HFFc6 (cell line): Measurements from ENCODE around the gene TTC23L. TPM values are rescaled to one million over a fixed set of nuclear protein-coding genes. Genes with fewer than 3 reads are reported as not detected.

ENCODE experiments used
- DNase-seq: peaks from one replicate; pipeline ENCODE4 v3.0.0-alpha.2; 2018
- H3K27ac Mint-ChIP-seq: 2 replicates; pipeline ENCODE4 v1.8.0; 2020; ENCODE audit warnings: mild to moderate bottlenecking, mixed read lengths
- H3K27me3 Mint-ChIP-seq: 2 replicates; pipeline ENCODE4 v1.8.0; 2021; ENCODE audit warnings: mild to moderate bottlenecking, moderate library complexity, mixed read lengths; ENCODE audit not compliant: insufficient read depth
- H3K36me3 Mint-ChIP-seq: 2 replicates; pipeline ENCODE4 v1.8.0; 2021; ENCODE audit warnings: low read depth, mixed read lengths
- H3K4me1 Mint-ChIP-seq: 2 replicates; pipeline ENCODE4 v1.8.0; 2020; ENCODE audit warnings: low read depth, mixed read lengths
- H3K4me3 Mint-ChIP-seq: 2 replicates; pipeline ENCODE4 v1.8.0; 2020; ENCODE audit warnings: mild to moderate bottlenecking, moderate library complexity, mixed read lengths
- H3K9me3 Mint-ChIP-seq: 2 replicates; pipeline ENCODE4 v1.8.0; 2020; ENCODE audit warnings: mild to moderate bottlenecking, mixed read lengths
- CTCF ChIP-seq: fragments of 200-600 bp; sonication (generic); IDR thresholded peaks from 2 replicates; pipeline ENCODE4 v1.5.0; 2021; ENCODE audit warnings: antibody characterized with exemption, mild to moderate bottlenecking
- total RNA-seq, 6 experiments: library from RNA; stranded (reverse); fragmentation: NEBNext Ultra II Directional; extraction: Animal tissue kit (Norgen Biotek cat#: 25700); gene quantifications; 2 replicates in 1 of 6; 3 replicates in 5 of 6; pipeline ENCODE4 v1.2.3, GENCODE V29; 2021

Gene TTC23L
- total RNA-seq, 6 experiments from 2014 or later: not detected

GRCh38 chr5:34849253-34849652 lies 10.3 kb downstream of the TTC23L start:
- Mint-ChIP-seq H3K27ac (no peak overlapping the region; the same call in 1 of the 2 replicates), H3K4me3 (no peak overlapping the region), H3K4me1 (peaks cover 25% of the 10 kb centered on the region), H3K9me3 (no peaks in the 10 kb centered on the region; the same call in 1 of the 2 replicates), H3K27me3 (peaks cover 3% of the 10 kb centered on the region), H3K36me3 (no peaks in the 10 kb centered on the region)
- TF ChIP-seq CTCF: no peak
- DNase-seq: no peak

- TF ChIP-seq CTCF: no peak
- Mint-ChIP-seq H3K27me3 (peaks cover 9% of the 10 kb centered on the region), H3K36me3 (no peaks in the 10 kb centered on the region), H3K4me3 (no peak overlapping the region), H3K9me3 (no peaks in the 10 kb centered on the region), H3K27ac (no peak overlapping the region), H3K4me1 (peaks cover 11% of the 10 kb centered on the region)
- DNase-seq: no peak
These were observed 15.7 kb downstream of the TTC23L start for GRCh38 chr5:34854459-34855174.

- no peak for TF ChIP-seq CTCF
- Mint-ChIP-seq H3K4me3 (no peak overlapping the region), H3K9me3 (no peaks in the 10 kb centered on the region), H3K27me3 (peaks cover 8% of the 10 kb centered on the region), H3K36me3 (no peaks in the 10 kb centered on the region), H3K27ac (no peak overlapping the region), H3K4me1 (peaks cover 8% of the 10 kb centered on the region; the same call in 1 of the 2 replicates)
- no peak for DNase-seq
These were observed 18.2 kb downstream of the TTC23L start for GRCh38 chr5:34857161-34857560.

DNA sequence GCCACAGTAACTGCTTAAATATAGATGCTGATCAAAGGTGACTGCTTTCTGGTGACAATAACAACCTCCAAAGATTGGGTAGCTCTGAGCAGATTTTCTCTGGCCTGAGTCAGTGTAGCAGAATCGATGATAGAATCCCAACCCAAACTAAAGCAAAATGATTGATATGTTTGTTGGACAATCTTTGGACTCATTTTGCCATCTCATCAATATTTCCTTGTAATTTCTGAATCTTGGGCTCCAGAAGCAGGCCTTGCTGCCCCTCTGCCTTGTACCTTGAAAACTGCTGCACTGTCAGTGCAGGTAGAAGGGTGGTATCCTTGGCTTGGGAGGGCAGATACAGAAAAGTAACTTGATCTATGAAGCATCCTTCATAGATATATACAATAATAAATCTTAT lies 18.9 kb downstream of the TTC23L start:
- H3K4me1 Mint-ChIP-seq: peaks cover 2% of the 10 kb centered on the region; the same call in 1 of the 2 replicates
- no peak overlapping the region for H3K27ac Mint-ChIP-seq
- no peak overlapping the region for H3K4me3 Mint-ChIP-seq
- TF ChIP-seq CTCF: no peak
- H3K9me3 Mint-ChIP-seq: no peaks in the 10 kb centered on the region
- peaks cover 8% of the 10 kb centered on the region for H3K27me3 Mint-ChIP-seq
- no peak for DNase-seq
- H3K36me3 Mint-ChIP-seq: no peaks in the 10 kb centered on the region

DNA sequence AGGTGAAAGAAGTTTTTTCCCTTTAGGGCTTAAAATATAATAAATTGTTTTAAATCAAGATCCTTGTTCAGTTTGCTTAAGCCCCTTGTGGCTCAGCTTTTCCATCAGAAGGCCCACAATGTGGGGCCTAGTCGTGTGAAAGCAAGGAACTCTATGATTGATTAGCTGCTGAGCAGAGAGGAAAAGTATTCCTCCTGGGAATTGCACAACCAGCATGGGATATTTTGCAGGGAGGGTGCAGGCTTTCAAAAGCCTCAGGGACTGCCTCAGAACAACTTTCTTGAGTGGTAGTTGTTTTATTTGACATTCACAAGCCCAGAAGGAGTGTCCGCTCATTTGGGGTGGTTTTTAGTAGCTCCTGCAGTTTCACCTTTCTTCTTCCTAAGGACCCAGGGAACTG lies 19.8 kb downstream of the TTC23L start:
- DNase-seq: no peak
- Mint-ChIP-seq H3K4me1 (no peaks in the 10 kb centered on the region), H3K27me3 (peaks cover 6% of the 10 kb centered on the region), H3K27ac (no peak overlapping the region), H3K4me3 (no peak overlapping the region), H3K36me3 (no peaks in the 10 kb centered on the region), H3K9me3 (no peaks in the 10 kb centered on the region)
- no peak for TF ChIP-seq CTCF
